RPMI7951 (cell line): ENCODE data around the gene MAP4K4. TPM values are rescaled to one million over a fixed set of nuclear protein-coding genes. Genes with fewer than 3 reads are reported as not detected.

ENCODE experiments used
- DNase-seq: peaks from one replicate; pipeline ENCODE4 v3.0.0-alpha.2; 2012; ENCODE audit warnings: low read depth
- total RNA-seq: library from RNA; depleted of rRNA; stranded (reverse); fragments of >200 nt; shearing (Covaris generic); gene quantifications from 2 replicates; pipeline ENCODE4 v1.2.3, GENCODE V29; 2014

MAP4K4 gene
- total RNA-seq, 1 experiment from 2014 or later: 77.5 TPM

- no peak for DNase-seq
These were observed 166.9 kb downstream of the MAP4K4 start for GRCh38 chr2:101864426-101864825.

- no peak for DNase-seq
These were observed 171.0 kb downstream of the MAP4K4 start for GRCh38 chr2:101868525-101868924.

- DNase-seq: no peak
These were observed 172.0 kb downstream of the MAP4K4 start for GRCh38 chr2:101869527-101869926.

GRCh38 chr2:101870444-101870843 is 172.9 kb downstream of the MAP4K4 start:
- DNase-seq: no peak

GRCh38 chr2:101871480-101871879 is 174.0 kb downstream of the MAP4K4 start:
- DNase-seq: no peak

GRCh38 chr2:101872480-101872879 is 175.0 kb downstream of the MAP4K4 start:
- no peak for DNase-seq

- DNase-seq: peak; percentile 9
These were observed 176.0 kb downstream of the MAP4K4 start for GRCh38 chr2:101873543-101873942.

GRCh38 chr2:101874069-101874468 is 176.6 kb downstream of the MAP4K4 start:
- no peak for DNase-seq

GRCh38 chr2:101879466-101879865 is 182.0 kb downstream of the MAP4K4 start:
- DNase-seq: no peak

GRCh38 chr2:101881131-101881530 is 183.6 kb downstream of the MAP4K4 start:
- DNase-seq: no peak

- DNase-seq: no peak
These were observed 185.3 kb downstream of the MAP4K4 start for GRCh38 chr2:101882769-101883307.

- peak; percentile 48 for DNase-seq
These were observed 186.4 kb downstream of the MAP4K4 start for GRCh38 chr2:101883860-101884259.

- DNase-seq: no peak
These were observed 186.9 kb downstream of the MAP4K4 start for GRCh38 chr2:101884423-101884822.

- no peak for DNase-seq
These were observed 189.8 kb downstream of the MAP4K4 start for GRCh38 chr2:101887328-101887727.

- no peak for DNase-seq
These were observed 192.1 kb downstream of the MAP4K4 start for GRCh38 chr2:101889460-101890098.

GRCh38 chr2:101892377-101892776 is 194.9 kb downstream of the MAP4K4 start:
- no peak for DNase-seq

- DNase-seq: no peak
These were observed 196.3 kb downstream of the MAP4K4 start for GRCh38 chr2:101893681-101894381.

- DNase-seq: no peak
These were observed 197.5 kb downstream of the MAP4K4 start for GRCh38 chr2:101895039-101895438.

GRCh38 chr2:101895819-101896322 is 198.4 kb downstream of the MAP4K4 start:
- no peak for DNase-seq

- DNase-seq: no peak
These were observed 199.8 kb downstream of the MAP4K4 start for GRCh38 chr2:101897301-101897700.

GRCh38 chr2:101899265-101899664 is 201.8 kb downstream of the MAP4K4 start:
- no peak for DNase-seq

GRCh38 chr2:101899871-101900270 is 202.4 kb downstream of the MAP4K4 start:
- DNase-seq: no peak

GRCh38 chr2:101900375-101900774 is 202.9 kb downstream of the MAP4K4 start:
- no peak for DNase-seq
